SK-N-DZ (cell line): ENCODE measurements around the gene CDC42EP2.
"Not testable (repeated sequence)": the region's sequence is repeated elsewhere in the genome, so short reads cannot be mapped to it uniquely, and the experiment has no call there.

Source experiments
- DNase-seq: peaks from one replicate; pipeline ENCODE4 v3.0.0-alpha.2; 2015; ENCODE audit warnings: low spot score

The CDC42EP2 gene

GRCh38 chr11:65317025-65317786 is 2.5 kb downstream of the CDC42EP2 start:
- DNase-seq, result no peak

GRCh38 chr11:65320386-65321075 is 5.9 kb downstream of the CDC42EP2 start:
- no peak for DNase-seq

GRCh38 chr11:65321076-65321475 is 6.4 kb downstream of the CDC42EP2 start:
- no peak for DNase-seq

- no peak for DNase-seq
Observed at GRCh38 chr11:65321828-65322485, 7.3 kb downstream of the CDC42EP2 start.

GRCh38 chr11:65323813-65324212 is 9.1 kb downstream of the CDC42EP2 start:
- DNase-seq, result no peak

GRCh38 chr11:65325435-65325834 is 10.8 kb downstream of the CDC42EP2 start:
- no peak for DNase-seq

GRCh38 chr11:65327021-65327420 is 12.4 kb downstream of the CDC42EP2 start:
- DNase-seq, result no peak

- no peak for DNase-seq
Observed at GRCh38 chr11:65329478-65329877, 14.8 kb downstream of the CDC42EP2 start.

- DNase-seq, result peak; percentile 89
Observed at GRCh38 chr11:65329944-65330403, 15.3 kb downstream of the CDC42EP2 start.

GRCh38 chr11:65330544-65330943 is 15.9 kb downstream of the CDC42EP2 start:
- no peak for DNase-seq

GRCh38 chr11:65332591-65332990 is 17.9 kb downstream of the CDC42EP2 start:
- not testable (repeated sequence) for DNase-seq

GRCh38 chr11:65334696-65335295 is 20.1 kb downstream of the CDC42EP2 start:
- no peak for DNase-seq

- DNase-seq, result no peak
Observed at GRCh38 chr11:65338676-65339075, 24.0 kb downstream of the CDC42EP2 start.

GRCh38 chr11:65340226-65340625 is 25.6 kb downstream of the CDC42EP2 start:
- DNase-seq, result no peak

GRCh38 chr11:65341856-65342255 is 27.2 kb downstream of the CDC42EP2 start:
- no peak for DNase-seq

- no peak for DNase-seq
Observed at GRCh38 chr11:65351511-65351910, 36.8 kb downstream of the CDC42EP2 start.

- no peak for DNase-seq
Observed at GRCh38 chr11:65352783-65353182, 38.1 kb downstream of the CDC42EP2 start.

GRCh38 chr11:65353376-65353775 is 38.7 kb downstream of the CDC42EP2 start:
- no peak for DNase-seq

- no peak for DNase-seq
Observed at GRCh38 chr11:65353900-65354264, 39.2 kb downstream of the CDC42EP2 start.

GRCh38 chr11:65354265-65355012 is 39.8 kb downstream of the CDC42EP2 start, which contains the start of gene TIGD3:
TSS of gene TIGD3 (plus strand) at chr11:65354751. CDS start at chr11:65355809, 1,058 bp downstream.
- peak; percentile 94 for DNase-seq
